Neural cell (in vitro differentiated cells): ENCODE results near the gene TBC1D5. TPM values are rescaled to one million over a fixed set of nuclear protein-coding genes. Genes with fewer than 3 reads are reported as not detected.

Source experiments
- H2AFZ ChIP-seq: fragments of 200-600, 300-800 bp; sonication (generic), shearing (Covaris generic); 2 replicates; pipeline ENCODE4 v1.6.0; 2014; ENCODE audit warnings: low read depth, mild to moderate bottlenecking, antibody characterized with exemption, low read length, moderate library complexity
- H3F3A ChIP-seq: fragments of 200-600 bp; shearing (Covaris generic); 2 replicates; pipeline ENCODE4 v1.6.1; 2016; ENCODE audit warnings: mild to moderate bottlenecking, moderate library complexity, mixed read lengths, antibody characterized with exemption, low read length; ENCODE audit not compliant: insufficient read depth, poor library complexity, severe bottlenecking
- H3K27ac ChIP-seq: fragments of 200-600, 300-800 bp; sonication (generic), shearing (Covaris generic); 2 replicates; pipeline ENCODE4 v1.5.1; 2014; ENCODE audit warnings: mild to moderate bottlenecking, low read length, moderate library complexity
- H3K27me3 ChIP-seq: fragments of 300-800, 200-600 bp; sonication (generic), shearing (Covaris generic); 2 replicates; pipeline ENCODE4 v1.6.0; 2014; ENCODE audit warnings: mild to moderate bottlenecking, low read depth, low read length, moderate library complexity; ENCODE audit not compliant: insufficient read depth
- H3K36me3 ChIP-seq: fragments of 300-800, 200-600 bp; sonication (generic), shearing (Covaris generic); 2 replicates; pipeline ENCODE4 v1.5.1; 2014; ENCODE audit warnings: mild to moderate bottlenecking, antibody characterized with exemption, low read length, moderate library complexity; ENCODE audit not compliant: insufficient read depth
- H3K4me2 ChIP-seq: fragments of 300-800, 200-600 bp; sonication (generic), shearing (Covaris generic); 2 replicates; pipeline ENCODE4 v1.6.0; 2014; ENCODE audit warnings: mild to moderate bottlenecking, low read length
- H3K4me3 ChIP-seq: fragments of 300-800, 200-600 bp; sonication (generic), shearing (Covaris generic); 2 replicates; pipeline ENCODE4 v1.5.1; 2014; ENCODE audit warnings: mild to moderate bottlenecking, low read length, moderate library complexity
- H3K79me2 ChIP-seq: fragments of 200-600 bp; shearing (Covaris generic); replicated peaks from 2 replicates; pipeline ENCODE4 v1.6.0; 2014; ENCODE audit warnings: mild to moderate bottlenecking, low read length, moderate library complexity; ENCODE audit not compliant: insufficient read depth
- H3K9ac ChIP-seq: fragments of 300-800, 200-600 bp; sonication (generic), shearing (Covaris generic); 2 replicates; pipeline ENCODE4 v1.6.1; 2016; ENCODE audit warnings: mild to moderate bottlenecking, low read length, mixed read lengths
- H3K9me2 ChIP-seq: fragments of 200-600 bp; shearing (Covaris generic); 2 replicates; pipeline ENCODE4 v1.6.1; 2016; ENCODE audit warnings: mild to moderate bottlenecking, low read length, mixed read lengths; ENCODE audit not compliant: insufficient read depth
- H3K9me3 ChIP-seq: fragments of 200-600, 300-800 bp; sonication (generic), shearing (Covaris generic); 2 replicates; pipeline ENCODE4 v1.6.1; 2016; ENCODE audit warnings: mild to moderate bottlenecking, mixed run types, low read length, moderate library complexity, mixed read lengths
- H4K20me1 ChIP-seq: fragments of 200-600 bp; shearing (Covaris generic); 2 replicates; pipeline ENCODE4 v1.6.1; 2016; ENCODE audit warnings: mild to moderate bottlenecking, mixed run types; ENCODE audit not compliant: insufficient read depth
- CTCF ChIP-seq: fragments of 450-650 bp; IDR thresholded peaks from 2 replicates; pipeline ENCODE4 v1.5.1; 2014; ENCODE audit warnings: antibody characterized with exemption, mild to moderate bottlenecking, moderate library complexity; ENCODE audit not compliant: poor library complexity, severe bottlenecking
- EP300 ChIP-seq: fragments of 450-650 bp; conservative IDR thresholded peaks from 2 replicates; pipeline ENCODE4 v1.6.1; 2014; ENCODE audit warnings: antibody characterized with exemption, mild to moderate bottlenecking, moderate library complexity; ENCODE audit not compliant: poor library complexity, severe bottlenecking
- EZH2 ChIP-seq: fragments of 200-600, 300-800 bp; shearing (Covaris generic), sonication (generic); IDR thresholded peaks from 2 replicates; pipeline ENCODE4 v1.6.1; 2014; ENCODE audit warnings: antibody characterized with exemption, low read length, borderline replicate concordance, mild to moderate bottlenecking; ENCODE audit not compliant: insufficient read depth, poor library complexity, severe bottlenecking
- MXI1 ChIP-seq: fragments of 450-650 bp; conservative IDR thresholded peaks from 2 replicates; pipeline ENCODE4 v1.6.1; 2014; ENCODE audit warnings: antibody characterized with exemption, mild to moderate bottlenecking; ENCODE audit not compliant: poor library complexity, severe bottlenecking
- POLR2AphosphoS5 ChIP-seq: IDR thresholded peaks from 2 replicates; pipeline ENCODE4 v1.6.1; 2012
- RAD21 ChIP-seq: fragments of 450-650 bp; conservative IDR thresholded peaks from 2 replicates; pipeline ENCODE4 v1.6.1; 2014; ENCODE audit warnings: antibody characterized with exemption, mild to moderate bottlenecking, moderate library complexity
- REST ChIP-seq: IDR thresholded peaks from 2 replicates; pipeline ENCODE4 v1.6.1; 2012; ENCODE audit warnings: borderline replicate concordance
- SMC3 ChIP-seq: fragments of 450-650 bp; conservative IDR thresholded peaks from 2 replicates; pipeline ENCODE4 v1.6.1; 2014; ENCODE audit warnings: antibody characterized with exemption, mild to moderate bottlenecking, moderate library complexity; ENCODE audit not compliant: poor library complexity
- TAF1 ChIP-seq: IDR thresholded peaks from 2 replicates; pipeline ENCODE4 v1.6.1; 2012; ENCODE audit warnings: low read depth
- polyA plus RNA-seq: library from polyadenylated mRNA; depleted of rRNA; stranded (reverse); fragments of >200 nt; gene quantifications from 2 replicates; pipeline ENCODE4 v1.2.3, GENCODE V29; 2014

TBC1D5 gene
- polyA plus RNA-seq, 1 donor from 2014 or later: 28.3 TPM

DNA sequence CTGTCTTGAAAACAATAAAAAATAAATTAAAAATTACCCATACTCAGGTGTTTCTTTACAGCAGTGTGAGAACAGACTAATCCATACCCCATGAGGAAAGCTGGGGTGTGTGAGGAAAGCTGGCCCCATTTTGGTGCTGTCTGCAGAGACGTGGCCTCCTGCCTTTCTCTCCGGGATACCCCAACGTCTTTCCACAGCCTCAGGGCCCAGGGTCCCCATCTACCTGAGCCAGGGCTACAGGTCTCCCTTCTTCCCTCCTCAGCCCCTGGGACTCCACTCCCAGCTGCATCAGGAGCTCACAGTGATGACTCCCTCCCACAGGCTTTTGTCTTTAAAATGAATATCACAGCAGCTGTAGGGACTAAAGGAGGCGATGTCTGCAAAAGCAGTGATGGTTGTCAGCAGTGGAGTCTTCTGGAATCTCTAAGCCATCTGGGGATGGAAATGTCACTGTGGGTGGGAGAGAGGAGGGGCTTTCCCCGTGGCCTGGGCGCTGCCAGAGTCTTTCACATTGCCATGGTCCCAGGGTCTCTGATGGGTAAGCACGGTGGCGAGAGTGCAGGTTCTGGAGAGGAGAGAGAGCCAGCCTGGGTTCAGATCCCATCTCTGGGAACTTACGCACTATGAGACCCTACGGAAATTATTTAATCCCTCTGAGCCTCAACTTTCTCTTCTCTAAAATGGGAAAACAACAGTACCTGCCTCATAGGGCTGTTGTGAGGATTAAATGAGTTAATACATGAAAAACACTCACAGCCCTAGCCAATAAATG is 598.4 kb downstream of the TBC1D5 start:
- H3K9me2 ChIP-seq: no peaks in the 10 kb centered on the region
- no peaks in the 10 kb centered on the region for H4K20me1 ChIP-seq
- H3K4me2 ChIP-seq: no peak overlapping the region
- H3F3A ChIP-seq: no peaks in the 10 kb centered on the region
- H3K79me2 ChIP-seq: no peaks in the 10 kb centered on the region
- H3K27me3 ChIP-seq: no peaks in the 10 kb centered on the region
- TF ChIP-seq POLR2AphosphoS5: no peak
- no peaks in the 10 kb centered on the region for H3K9me3 ChIP-seq
- no peak overlapping the region for H2AFZ ChIP-seq
- H3K4me3 ChIP-seq: no peak overlapping the region
- H3K27ac ChIP-seq: no peak overlapping the region
- H3K9ac ChIP-seq: no peak overlapping the region
- H3K36me3 ChIP-seq: no peaks in the 10 kb centered on the region

- no peak overlapping the region for H3K4me3 ChIP-seq
- H3K9me3 ChIP-seq: no peaks in the 10 kb centered on the region
- no peak overlapping the region for H3K27ac ChIP-seq
- H4K20me1 ChIP-seq: no peaks in the 10 kb centered on the region
- no peaks in the 10 kb centered on the region for H3F3A ChIP-seq
- H3K9ac ChIP-seq: no peak overlapping the region
- H3K27me3 ChIP-seq: no peaks in the 10 kb centered on the region
- no peaks in the 10 kb centered on the region for H3K79me2 ChIP-seq
- H3K4me2 ChIP-seq: no peak overlapping the region
- H2AFZ ChIP-seq: no peak overlapping the region
- no peaks in the 10 kb centered on the region for H3K36me3 ChIP-seq
- TF ChIP-seq CTCF (no peak), SMC3 (no peak), MXI1 (no peak), POLR2AphosphoS5 (no peak), RAD21 (no peak), EP300 (no peak), TAF1 (no peak), REST (no peak), EZH2 (no peak)
- H3K9me2 ChIP-seq: no peaks in the 10 kb centered on the region
Measured at GRCh38 chr3:17142516-17142915, 599.9 kb downstream of the TBC1D5 start.
